GM19193 (cell line): ENCODE data around the gene MRGPRF.

ENCODE experiments used
- POLR2A ChIP-seq: IDR thresholded peaks from 4 replicates; pipeline ENCODE4 v1.6.1; 2011; ENCODE audit not compliant: insufficient read depth, insufficient read length; ENCODE audit errors: extremely low read depth

The MRGPRF gene

DNA sequence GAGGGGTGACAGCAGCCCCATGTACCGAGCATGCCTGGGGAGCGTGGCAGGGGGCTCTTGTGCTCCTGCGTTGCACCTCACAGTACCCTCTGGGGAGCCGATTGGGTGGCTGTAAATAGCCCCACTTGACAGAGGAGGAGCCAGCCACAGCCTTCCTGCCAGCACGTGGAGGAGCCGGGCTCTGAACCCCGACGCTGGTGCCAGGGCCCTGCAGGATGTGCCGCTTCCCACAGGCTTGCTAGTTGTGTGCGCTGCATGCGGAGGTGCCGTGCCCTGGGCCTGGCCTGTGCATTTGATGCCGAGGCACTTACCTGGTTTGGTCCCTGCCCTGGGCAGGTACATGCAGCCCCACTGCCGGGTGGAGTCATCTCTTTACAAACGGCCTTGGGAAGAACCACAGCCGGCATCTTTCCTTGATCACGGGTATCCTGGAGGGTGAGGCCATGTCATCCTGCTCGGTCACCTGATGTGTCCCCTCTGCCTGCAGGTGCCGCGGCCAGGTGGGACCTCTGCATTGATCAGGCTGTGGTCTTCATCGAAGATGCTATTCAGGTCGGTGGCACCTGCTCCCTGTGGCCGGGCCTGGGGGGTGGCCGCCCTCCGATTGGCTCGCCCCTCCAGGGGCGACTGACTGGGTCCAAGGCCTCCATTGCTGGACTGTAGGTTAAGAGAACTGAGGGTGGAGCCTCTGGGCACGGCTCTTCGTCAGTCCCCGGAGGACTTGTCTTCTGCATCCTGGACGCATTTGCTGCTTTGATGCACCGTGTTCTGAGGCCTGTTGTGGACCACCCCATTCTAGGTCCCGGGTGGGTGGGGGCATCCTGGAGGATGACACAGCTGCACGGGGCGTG lies 40.7 kb upstream of the MRGPRF start:
- TF ChIP-seq POLR2A: no peak

- no peak for TF ChIP-seq POLR2A
These were observed 40.1 kb upstream of the MRGPRF start for GRCh38 chr11:69053169-69053477.

DNA sequence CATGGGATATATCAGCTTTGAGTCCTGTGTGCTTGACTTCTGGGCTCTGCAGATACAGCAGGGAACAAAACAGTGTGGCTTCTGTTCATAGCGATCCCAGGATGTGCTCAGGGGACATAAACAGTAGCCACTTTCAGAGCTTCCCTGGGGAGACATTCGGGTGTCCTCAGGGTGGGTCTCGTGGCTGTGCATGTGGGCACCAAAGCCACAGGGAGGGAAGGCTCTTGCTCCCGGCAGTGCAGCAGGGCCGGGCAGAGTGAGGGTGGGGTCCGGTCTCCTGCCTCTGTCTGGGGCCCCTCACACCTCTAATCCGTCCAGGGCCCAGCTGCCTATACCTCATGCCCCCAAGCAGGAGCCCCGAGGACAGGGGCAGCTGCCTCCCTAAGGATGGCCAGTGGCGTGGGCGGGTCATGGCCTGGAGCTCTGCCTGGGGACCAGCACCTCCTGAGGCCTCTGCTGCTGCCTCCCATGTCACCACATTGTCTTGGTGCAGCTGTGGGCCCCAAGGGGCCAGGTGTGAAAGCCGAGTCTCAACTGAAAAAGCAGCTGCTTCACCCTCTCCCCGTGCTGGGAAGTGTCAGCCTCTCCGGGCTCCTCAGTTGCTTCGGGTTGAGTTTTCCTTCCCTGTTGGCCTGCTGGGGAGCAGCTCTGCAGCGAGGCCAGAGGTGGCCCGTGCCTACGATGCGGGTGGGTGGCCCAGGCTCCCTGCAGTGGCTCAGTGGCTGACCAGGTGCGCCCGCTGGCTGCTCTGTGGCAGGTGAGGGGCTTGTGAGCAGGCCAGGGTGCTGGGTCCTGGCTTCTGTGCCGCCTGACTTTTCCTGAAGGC lies 39.5 kb upstream of the MRGPRF start:
- TF ChIP-seq POLR2A: no peak

GRCh38 chr11:69051381-69052342 lies 38.6 kb upstream of the MRGPRF start:
- TF ChIP-seq POLR2A: no peak

DNA sequence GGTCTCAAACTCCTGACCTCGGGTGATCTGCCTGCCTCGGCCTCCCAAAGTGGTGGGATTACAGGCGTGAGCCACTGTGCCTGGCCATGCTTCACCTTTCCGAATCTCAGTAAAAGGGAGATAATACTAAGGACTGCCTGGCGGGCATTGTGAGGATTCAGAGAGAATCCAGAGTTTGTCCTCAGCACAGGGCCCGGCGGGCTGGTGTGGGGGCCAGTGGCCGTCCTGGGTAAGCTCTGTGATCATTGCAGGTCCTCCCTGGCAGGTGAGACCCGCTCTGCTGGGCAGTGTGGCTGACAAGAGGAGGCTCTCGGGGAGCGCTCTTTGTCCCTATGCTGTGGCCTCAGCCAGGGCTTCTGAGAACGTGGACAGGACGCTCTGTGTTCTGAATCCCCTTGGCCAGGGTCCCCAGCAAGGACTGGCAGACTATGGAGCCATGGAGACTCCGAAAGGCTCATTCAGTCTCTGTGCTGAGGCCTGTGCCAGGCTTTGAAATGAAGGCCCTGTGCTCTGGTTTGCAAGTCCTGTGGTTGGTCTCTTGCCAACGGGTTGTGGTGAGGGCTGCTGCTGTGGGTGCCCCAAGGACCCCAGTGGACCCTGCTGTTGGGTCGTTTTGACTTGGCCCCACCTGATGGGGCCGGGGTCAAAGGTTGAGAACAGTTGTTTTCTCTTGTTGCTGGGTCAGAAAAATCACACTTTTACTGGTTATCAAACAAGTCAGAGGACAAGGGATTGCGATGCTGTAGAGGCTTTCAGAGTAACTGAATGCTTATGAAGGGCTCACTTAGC lies 37.7 kb upstream of the MRGPRF start:
- TF ChIP-seq POLR2A: no peak

GRCh38 chr11:69049490-69049867 lies 36.4 kb upstream of the MRGPRF start:
- TF ChIP-seq POLR2A: no peak

DNA sequence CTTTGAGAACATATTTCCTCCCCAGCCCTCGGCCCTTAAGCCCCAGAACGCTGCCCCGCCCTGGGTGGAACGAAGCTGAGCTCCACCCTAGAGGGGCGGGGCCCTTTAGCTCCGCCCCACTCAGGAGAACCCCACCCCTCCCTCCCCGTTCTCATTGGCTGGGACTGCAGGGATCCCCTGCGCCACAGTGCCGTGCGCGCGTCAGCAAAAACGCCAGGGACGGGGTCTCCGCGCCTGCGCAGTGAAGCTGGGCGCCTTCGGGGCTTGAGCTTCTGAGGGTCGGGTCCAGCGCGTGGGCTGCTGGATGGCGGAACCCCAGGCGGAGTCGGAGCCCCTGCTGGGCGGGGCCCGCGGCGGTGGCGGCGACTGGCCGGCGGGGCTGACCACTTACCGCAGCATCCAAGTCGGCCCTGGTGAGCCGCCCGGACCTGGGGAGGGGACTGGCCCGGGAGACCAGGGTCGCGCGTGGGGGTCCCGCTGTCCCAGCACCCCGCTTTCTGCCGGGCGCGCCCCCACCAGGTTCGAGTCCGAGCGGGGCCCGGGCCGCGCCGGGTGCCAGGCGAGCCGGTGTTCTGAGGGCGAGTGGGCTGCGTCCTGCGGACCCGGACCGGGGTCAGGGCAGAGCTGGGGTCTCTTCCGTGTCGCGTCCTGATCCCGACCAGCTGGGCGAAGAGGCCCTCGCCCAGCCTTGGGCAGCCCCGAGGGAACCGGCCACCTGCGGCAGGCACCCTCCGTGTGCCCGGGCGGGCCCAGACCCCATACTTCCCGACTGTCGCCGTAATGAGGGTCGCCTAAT lies 35.8 kb upstream of the MRGPRF start, which contains the start of gene TPCN2:
Gene TPCN2 (plus strand): TSS at position 239 of the 796 bp plus-strand sequence. CDS start 66 bp downstream, at position 305.
- TF ChIP-seq POLR2A: peak; percentile 80

DNA sequence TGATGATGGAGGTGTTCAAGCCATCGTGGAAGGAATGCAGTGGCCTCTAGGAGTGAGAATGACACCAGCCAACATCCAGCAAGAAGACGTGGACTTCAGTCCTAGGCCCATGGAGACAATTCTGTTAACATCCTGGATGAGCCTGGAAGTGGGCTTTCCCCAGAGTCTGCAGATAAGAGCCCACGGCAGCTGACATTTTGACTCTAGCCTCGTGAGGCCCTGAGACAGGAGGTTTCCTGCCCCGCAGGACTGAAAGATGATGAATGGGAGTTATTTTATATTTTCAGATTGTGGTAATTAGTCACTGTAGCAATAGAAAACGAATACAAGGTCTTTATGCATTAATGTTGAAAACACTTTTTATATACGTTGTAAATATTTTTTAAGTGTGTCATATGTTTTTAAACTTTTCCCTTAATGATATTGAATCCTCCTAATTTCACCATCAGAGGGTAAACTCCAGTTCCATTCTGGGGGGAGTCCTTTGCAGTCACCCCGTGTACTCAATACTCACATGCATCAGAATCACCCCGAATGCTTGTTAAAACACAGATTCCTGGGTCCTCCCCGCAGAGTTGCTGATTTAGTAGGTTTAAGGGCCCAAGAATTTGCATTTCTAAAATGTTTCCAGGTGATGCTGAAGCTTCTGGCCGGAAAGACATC lies 35.1 kb upstream of the MRGPRF start:
- TF ChIP-seq POLR2A: no peak

GRCh38 chr11:69044111-69045013 lies 31.3 kb upstream of the MRGPRF start:
- TF ChIP-seq POLR2A: no peak

GRCh38 chr11:69041516-69041915 lies 28.5 kb upstream of the MRGPRF start:
- no peak for TF ChIP-seq POLR2A

GRCh38 chr11:69040581-69041260 lies 27.7 kb upstream of the MRGPRF start:
- no peak for TF ChIP-seq POLR2A
